Measurements from ENCODE around the gene DISC1.

DISC1 gene

DNA sequence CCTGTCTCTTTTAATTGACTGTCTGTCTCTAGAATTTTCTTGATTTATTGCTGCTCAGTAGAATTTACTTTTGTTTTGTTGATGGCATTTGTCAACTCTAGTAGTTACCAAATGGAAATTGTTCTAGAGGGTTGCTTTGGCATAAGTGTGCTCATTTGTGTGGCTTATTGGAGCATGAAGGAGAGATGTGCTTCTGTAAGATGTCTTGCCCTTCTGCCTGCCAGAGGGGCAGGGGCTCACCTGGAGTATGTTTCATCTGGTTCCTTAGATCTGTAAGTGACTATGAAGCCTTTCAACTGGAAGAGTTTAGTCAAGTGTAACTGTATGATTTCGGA lies 345.5 kb downstream of the DISC1 start:
- no peak for DNase-seq

DNA sequence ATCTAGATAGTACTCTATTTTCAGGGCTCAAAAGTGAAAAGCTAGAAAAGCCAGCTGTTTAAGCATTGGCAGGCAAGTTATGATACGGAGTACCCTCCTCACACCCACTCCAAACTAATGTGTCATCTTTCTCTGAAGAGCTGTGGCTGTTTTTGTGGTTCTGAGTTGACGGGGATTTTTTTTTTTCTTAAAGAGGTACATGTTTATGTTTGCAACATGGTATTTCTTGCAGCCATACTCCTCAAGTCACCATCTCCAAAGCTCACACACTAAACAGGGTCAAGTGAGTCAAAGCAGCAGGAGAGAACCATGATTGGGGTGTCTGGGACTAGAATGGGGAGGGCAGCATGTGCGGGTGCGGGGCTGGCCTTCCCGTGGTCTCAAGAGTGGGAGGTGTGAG lies 347.2 kb downstream of the DISC1 start:
- no peak for DNase-seq

DNA sequence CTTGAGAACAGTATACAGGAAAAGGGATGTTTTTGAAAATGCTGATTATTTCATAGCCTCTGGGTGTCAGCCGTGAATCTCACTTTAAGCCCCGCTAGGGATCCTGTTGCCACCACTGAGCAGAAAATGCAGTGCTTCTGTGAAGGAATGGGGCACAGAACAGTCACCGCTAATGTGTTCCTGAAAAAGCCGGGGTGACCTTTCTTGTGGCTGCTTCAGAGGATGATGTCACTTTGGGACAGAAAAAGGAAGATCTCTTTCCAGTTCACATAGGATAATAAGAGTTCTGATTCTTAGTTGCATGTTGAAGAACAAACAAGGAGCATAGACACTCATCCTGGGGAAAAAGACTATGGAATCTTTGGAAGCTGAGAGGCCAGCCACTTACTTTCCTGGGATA lies 349.6 kb downstream of the DISC1 start:
- DNase-seq = no peak

DNA sequence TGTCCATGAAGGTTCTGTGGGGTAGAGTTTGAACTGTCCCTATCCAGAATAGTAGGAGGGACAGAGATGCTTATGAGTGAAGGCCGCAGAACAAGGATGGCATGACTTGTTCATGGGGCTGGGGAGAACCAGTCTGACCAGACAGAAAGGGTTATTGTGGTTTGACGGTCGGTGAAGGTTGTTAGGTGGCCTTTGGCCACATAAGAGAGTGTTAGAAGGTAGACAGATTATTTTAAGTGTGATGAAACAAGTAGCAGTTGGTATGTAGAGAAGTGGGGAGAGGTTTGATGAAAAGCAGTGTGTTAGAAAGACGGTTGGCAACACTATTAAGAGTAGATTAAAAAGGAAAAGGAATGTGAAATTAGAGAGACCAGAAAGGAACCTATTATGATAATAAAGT lies 355.1 kb downstream of the DISC1 start:
- DNase-seq = no peak

DNA sequence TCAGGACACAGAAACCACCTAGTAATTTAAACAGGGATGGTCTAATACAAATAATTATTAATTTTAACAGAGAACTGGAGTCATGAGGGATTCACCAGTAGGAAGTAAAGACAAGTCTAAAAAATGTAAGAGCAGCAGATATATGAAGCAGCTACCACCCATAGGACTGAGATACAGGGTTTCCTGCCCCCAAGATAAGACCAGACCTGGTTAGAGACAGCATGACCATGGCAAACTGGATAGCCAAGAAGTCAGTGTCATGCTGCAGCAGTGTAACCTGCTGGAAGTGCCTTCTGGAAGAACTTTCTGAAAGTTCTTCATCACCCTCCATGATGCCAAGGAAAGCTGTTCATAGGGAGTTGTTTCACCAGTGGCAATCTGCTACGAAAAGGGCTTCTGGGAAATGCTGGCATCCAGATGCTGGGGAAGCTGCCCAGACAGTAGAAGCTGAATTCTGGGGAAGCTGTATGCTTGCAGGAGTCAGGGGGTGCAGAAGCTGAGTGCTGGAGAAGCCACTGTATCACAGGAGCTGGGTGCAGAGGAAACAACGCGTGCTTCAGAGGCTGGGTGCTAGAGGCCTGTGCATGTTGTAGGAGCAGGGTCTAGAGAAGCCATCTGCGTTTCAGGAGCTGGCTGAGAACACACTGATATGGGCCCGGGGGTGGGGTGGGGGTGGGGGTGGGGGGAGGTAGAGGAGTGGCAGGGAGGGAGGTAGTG lies 356.4 kb downstream of the DISC1 start:
- DNase-seq = no peak

DNA sequence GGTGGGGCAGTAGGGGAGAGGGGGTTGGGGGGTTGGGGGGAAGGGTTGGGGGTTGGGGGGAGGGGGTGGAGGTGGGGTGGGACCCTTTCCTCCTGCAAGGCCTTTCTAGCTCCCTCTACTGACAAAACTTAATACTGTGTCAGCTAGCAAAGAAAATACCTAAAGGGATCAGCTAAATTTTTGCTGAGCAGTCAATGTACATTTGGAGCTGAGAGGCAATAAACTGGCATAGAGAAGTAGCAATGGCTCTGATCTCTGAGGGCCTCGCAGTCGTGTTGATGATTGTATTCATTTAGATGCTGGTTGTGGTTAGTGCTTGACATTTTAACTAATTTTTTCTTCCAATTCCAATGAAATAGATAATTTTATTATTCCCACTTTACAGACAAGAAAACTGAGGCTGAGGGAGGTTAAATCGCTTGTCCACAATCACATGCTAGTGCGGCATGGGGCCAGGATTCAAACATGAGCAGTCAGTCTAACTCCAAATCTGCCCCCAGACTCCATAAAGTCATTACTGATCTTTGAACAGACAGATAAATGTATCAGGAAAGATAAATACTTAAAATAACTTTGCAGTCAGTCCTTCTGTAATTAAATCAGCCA lies 357.1 kb downstream of the DISC1 start:
- DNase-seq = no peak

DNA sequence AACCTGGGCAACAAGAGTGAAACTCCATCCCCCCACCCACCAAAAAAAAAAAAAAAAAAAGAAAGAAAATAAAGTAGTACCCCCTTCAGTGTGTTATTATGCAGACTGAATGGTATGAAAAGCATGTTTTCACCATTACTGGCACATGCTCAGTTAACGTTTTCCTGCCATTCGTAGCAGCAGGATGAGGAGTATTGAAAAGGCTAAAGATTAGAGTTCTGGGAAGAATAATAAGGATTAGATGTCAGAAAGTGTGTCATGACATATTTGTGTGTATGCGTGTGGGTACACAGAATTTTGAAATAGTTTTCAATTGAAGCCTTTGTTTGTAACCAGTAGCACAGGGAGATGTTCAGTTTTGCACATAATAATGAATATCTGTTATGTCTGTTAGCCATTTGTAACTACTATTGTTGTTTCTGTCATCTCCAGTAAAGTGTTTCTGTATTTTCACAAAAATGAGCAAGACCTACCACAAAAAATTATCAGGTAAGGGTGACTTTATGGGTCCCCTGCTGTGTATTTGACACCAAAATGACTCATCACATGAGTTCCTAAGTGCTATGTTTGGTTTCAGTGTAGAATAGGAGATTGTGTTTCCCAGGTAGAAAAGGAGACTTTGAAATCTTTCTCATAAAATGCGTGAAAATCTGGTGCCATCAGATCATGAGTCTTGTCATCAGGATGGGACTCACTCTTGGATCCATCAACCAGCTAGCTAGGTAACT lies 358.9 kb downstream of the DISC1 start:
- DNase-seq = no peak

DNA sequence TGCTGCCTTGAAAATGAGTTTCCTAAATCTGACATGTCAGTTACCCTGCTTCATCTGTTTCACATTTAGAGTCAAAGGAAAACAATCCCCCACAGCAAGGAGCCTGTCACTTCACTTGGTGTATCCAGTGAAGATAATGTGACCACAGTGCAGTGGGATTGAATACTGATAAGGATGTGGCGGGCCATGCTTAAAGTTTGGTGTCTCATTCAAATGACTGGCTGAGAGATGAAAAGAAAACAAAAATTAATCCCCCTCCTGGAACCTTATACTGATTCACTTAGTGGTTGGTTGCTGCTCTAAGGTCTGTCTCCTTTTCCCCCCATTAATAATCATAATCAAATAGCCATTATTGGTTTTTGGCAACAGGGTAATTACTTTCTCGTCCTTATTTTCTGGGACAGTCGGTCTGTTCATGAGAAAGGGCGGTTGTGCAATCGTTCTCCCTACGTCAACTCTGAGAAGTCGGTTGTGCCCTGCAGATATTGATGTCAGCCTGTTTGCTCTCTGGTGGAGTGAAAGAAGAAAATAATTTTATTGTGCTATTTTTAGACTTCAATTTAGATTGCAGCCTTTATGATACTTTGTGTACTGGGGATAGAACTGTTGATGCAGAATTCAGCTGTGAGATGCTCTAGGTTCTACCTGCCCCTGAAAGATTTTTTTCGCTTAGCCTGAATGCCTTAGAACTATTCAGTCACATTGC lies 360.2 kb downstream of the DISC1 start:
- DNase-seq = no peak

DNA sequence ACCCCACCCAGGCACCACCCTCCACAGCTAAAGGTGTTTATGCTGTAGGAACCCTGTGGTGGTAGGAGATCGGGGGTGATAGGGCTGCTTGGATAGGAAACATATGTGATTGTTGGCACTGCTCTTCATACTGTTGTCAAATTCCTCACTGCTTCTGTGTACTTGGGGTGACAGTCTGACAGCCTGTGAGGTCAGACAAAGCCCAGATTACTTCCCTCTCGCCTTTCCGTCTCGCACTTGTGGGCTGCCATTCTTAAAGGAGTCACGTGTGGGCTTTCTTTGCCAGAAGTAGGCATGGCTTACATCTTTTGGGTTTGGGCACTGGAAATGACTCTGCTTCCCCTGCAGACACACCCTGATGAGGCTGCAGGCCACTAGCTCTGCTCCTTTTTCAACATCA lies 363.8 kb downstream of the DISC1 start:
- no peak for DNase-seq

DNA sequence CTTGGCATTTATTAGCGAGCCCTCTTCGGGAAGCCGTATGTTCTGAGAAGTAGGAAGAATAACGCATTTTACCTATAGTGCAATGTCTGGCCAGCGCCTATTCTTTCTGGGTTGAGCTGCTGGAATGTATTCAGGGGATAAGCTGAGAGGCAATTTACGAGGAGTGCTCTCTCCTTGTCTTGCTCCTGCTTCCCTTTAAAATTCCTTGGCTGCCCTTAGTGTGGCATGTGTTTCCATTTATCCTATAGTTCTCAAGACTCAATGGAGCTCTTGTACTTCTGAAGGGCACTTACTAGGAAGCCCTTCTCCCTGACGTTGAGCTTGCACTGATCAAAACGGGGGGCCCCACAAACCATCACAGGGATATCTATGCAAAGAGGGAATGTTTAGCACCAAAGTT lies 364.6 kb downstream of the DISC1 start:
- no peak for DNase-seq

DNA sequence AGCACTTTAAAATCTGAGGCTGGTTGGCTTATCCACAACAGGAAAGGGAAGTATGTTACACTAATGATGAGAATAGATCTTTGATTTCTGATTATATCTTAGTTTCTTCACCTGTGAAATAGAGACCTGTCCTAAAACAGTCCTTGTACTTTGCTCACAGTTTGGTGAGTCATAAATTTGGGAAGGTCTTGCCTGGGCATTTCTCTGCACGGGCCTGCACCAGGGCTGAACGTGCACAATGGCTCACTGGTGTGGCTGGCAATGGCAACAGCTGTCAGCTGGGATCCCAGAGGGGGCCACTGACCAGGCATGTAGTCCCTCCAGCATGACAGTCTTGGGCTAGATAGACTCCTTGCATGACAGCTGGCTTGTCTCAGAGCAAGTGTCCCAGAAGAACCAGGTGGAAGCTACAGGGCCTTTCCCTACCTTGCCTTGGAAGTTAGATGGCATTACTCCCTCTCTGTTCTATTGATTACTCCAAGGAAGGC lies 367.4 kb downstream of the DISC1 start:
- no peak for DNase-seq

DNA sequence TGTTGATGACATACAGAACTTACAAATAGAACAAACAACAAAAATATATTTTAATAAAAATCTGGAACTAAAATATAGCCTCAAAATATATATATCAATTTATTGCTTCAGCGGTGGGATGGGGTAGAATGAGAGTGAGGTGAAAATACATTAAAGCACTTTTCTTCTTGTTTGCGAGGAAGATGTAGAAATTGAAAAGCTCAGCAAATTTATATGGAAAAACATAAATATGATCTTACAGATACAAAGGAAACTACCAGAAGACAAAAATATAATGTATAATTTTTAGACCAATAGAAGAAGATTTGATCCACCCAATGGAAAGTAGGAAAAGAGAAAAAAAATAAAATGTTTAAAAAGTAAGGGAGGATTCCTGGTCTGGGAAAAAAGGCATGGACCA lies 372.2 kb downstream of the DISC1 start:
- DNase-seq = no peak

DNA sequence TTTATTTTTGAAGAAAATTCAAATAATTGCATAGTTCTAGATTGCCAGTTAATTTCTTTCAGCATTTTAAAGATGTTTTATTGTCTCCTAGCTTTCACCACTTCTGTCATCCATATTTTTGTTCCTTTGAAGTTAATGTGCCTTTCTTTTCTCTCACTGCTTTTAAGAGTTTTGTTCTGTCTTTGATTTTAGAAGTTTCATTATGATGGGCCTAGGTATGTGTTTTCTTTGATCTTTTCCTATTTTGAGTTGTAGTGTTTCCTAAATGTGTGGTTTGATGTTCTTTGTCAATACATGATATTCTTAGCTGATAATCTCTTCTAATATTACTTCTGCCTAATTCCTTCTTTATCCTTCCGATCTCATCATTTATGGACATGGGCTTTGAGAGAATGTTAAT lies 378.7 kb downstream of the DISC1 start:
- DNase-seq = no peak

DNA sequence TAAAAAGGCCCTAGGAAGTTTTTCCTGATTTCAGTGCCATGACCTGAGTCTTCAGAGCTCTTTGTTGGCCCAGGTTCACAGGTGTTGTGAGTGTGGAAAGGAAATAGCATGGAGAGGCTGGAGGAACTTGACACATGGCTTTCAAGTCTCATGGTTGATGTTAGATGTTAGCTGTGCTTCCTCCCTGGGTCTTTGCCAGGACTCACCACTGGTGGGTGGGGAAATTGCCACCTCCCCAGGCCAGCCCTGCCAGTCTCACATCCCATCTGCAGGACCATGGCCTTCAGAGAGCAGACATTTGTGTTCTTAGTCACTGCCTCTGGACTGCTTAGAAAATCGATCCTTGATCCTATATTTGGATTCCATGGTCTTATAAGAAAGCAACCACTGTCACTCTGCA lies 383.2 kb downstream of the DISC1 start:
- DNase-seq = no peak

DNA sequence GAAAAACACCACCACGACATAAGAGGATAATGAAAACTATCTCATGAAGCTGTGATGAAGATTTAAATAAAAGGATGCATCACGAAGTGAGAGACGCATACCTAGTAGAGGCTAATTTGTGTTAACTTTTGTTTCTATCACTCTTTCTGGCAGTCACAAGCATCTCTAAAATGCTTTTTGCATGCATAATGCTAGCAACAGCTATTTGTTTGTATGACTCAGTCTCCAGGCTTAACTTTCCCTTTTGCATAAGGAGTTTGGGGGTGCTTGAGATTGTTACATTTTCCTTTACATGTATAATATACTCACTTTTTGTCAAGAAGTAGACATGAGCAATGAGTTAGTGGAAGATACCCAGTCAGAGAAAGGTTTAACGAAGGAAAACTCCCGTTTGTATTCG lies 385.4 kb downstream of the DISC1 start:
- no peak for DNase-seq

DNA sequence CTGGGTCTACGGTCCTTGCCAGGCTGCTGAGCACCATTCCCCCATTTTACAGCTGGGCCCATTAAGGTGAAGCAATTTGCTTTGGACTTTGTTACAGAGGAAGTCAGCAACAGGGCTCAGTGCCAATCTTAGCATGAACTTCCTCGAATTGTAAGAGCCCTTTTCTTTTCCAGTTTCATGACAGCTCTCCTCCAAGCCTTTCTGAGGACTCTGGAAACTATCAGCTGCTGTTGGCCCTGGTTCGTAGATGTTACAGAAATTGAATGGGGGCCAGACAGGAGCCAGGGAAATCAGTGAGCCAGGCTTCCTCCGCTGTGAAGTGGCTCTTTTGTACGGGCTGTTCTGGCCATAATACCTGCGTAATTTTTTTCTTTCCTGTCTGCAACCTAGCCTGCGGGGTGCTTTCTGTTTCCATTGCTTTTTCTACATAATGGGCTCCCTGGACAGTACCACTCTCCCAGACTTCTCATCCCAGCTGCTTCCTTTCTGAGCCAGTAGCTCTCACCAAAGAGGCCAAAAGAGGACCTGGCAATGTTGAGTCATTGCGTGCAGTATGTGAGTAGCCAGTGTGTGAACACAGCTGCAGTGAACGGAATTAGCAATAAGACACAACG lies 386.3 kb downstream of the DISC1 start:
- no peak for DNase-seq

DNA sequence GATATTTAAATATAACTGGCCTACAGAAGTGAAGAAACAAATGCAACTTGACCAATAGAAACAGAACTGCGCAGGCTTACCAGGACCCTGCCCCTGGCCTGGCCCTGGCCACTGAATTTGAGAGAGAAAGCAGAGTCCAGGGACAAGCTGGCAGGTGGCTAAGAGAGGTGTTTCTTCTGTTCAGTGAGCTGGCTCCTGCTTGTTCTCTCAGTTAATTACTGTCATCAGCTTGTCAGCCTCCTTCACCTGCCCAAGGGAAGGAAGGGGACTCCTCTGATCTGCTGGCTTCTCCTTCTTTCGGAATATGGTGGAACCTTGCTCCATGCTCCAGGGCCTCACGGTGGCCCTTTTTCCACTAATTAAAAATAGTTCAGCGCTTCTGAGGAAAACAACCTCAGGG lies 388.4 kb downstream of the DISC1 start:
- DNase-seq = no peak

DNA sequence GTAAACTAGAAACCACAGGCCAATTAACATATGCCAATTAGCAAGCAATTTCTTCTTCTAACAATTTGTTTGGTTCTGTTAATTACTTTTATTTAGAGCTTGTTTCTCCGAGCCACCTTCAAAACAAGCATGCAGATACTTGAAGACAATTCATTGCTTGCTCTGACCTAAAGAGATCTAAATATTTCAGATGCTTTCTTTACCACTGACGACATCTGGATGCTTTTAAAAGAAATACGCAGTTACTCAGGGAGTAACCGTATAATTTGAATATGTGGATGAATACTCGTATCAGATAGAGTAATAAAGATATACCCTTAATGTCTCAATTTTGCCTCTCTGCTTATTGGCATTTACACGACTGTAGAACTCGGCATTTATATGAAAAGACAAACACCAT lies 390.0 kb downstream of the DISC1 start:
- DNase-seq = no peak

DNA sequence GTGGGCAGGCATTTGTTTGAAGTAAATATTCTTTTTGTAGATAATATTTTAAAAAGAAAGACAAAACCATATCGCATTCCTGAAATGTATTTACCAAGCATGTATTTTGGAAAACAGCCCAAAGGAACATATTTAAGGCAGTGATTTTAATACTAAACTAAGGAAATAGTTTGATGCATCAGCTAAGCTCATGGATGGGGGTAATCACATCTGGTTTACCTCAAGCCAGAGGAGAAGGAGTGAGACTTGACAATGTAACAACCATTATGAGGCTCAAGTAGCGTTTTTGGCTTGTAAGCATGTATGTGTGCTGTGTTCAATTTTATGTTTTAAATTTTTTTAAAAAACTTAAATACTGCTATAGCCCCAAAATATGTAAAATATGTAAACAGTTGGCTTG lies 390.5 kb downstream of the DISC1 start:
- no peak for DNase-seq

DNA sequence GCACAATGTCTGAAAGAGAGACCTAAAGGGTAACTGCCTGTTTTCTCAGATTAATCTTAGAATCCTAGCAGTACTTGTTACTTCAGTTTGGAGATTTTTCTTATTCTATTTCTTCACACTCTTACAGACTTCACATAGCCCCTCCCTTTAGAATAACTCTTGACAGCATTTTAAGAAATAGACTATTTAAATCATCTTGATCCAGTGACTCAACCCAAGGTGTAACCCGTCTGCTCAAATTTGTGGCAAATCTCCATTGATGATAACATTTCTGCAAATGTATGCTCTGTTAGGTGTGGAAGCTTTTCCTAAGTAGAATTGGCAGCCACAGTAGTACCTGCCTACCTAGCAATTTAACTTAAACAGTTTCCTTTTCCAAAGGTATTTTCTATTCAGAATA lies 391.2 kb downstream of the DISC1 start:
- DNase-seq = no peak

DNA sequence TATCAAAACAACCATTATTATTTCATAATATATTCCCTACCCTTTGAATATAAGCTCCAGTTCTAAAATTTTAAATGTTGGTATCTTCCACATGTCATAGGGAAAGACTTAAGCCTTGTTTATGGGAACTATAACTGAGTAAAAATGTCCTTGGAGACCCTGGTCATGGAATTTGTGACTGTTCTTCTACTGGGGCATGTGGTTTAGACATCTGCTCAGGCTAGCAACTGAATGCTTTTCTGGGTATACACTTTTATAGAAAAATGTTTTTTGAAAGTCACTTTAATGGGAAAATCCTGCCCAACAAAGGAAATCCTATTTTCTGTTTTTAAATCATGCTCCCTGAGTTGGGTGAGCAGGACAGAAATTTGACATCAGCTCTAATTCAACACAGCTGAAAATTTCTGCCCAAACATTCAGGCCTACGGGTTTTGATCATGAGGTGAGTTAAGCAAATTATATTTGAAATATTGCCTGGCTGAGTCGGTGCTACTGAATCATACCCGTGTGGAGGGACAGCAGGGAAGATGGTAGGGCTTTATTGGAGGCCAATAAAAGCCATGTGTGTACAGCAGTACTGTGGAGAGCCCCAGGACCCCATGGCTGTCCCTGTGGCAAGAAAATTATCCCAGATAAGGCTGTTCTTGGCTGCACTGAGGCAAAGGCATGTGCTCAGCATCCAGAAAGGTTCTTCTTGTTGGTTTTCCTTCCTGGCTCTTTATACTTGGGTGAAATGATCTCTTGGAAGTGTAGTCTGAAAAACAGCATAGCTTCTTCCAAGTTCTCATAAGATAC lies 391.8 kb downstream of the DISC1 start:
- no peak for DNase-seq

DNA sequence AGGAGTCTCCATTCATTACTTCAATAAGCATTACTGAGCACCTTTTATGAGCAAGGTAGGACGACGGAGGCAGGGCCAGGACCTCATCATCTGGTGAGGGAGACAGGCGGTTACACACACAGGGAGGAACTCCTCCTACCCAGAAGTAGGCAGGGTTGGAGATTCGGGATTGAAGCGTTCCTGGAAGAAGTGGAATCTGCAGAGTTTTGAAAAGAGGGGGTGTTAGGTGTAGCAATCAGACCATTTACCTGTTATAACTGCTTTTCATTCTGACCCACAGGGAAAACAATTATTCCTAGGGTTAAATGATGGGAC lies 392.4 kb downstream of the DISC1 start:
- DNase-seq = no peak

DNA sequence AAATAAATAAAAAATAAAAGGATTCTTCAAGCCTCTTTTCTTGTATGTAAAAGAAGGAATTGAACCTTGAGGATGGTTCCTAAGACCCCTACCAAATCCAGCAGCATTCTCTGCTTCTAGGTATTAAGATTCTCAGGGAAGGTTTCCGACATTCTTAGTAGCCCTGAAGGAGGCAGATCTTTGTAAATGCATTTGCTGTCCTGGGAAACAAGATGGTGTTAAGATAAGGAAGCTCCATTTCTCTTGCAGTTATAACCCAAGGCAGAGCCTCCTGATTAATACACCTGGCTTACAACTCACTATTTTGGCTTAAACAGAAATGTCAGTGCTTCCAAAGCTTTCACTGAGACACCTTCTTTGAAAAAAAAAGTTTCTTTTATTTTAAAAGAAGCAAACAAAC lies 393.8 kb downstream of the DISC1 start:
- no peak for DNase-seq
